Activated CD4-positive, CD25-positive, alpha-beta regulatory T cell treated with anti-CD3 and anti-CD28 coated beads, Interleukin-2, amount 50 U/mL, for 72 hours (primary cell): ENCODE data around the gene NOX3.
"Not testable (repeated sequence)": the region's sequence is repeated elsewhere in the genome, so short reads cannot be mapped to it uniquely, and the experiment has no call there.

ENCODE experiments used
- DNase-seq: peaks from one replicate; pipeline ENCODE4 v3.0.0; 2021

Gene NOX3

DNA sequence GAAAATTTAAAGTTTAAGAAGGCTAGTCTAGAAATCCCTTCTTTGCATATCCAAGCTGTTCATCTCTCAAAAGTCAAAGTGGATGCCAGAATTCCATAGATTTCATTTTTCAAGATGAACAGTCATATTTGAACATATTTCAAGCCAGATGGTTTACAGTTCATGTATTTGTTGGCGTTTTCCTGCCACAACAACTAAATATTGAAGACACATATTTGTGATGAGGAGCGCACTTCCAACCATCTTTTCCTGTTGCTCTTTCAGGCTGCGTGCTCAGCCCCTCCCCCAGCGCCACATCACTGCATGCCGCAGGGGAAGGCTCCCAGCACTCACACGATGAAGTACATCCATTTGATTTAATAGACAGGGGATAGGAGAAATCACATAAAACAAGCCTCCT is 5.9 kb upstream of the NOX3 start:
- DNase-seq, result no peak

DNA sequence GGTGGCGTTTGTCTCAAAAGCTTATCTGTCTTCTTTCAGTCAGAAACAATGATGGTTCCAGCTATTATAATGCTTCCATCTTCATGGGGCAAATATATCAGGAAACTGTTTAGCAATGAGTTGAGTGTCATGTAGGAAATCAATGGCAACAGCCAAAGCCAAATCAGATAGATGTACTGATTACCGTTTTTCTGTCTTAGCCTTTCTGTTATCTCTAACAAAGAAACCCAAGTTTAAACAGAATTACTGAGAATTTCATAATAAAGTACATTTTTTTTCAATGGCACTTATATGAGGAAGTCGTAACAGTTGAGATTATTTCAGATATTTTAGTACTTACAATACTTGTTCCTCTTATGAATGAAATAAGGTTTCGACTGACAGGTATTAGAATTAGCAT is 1.2 kb downstream of the NOX3 start:
- DNase-seq, result no peak

DNA sequence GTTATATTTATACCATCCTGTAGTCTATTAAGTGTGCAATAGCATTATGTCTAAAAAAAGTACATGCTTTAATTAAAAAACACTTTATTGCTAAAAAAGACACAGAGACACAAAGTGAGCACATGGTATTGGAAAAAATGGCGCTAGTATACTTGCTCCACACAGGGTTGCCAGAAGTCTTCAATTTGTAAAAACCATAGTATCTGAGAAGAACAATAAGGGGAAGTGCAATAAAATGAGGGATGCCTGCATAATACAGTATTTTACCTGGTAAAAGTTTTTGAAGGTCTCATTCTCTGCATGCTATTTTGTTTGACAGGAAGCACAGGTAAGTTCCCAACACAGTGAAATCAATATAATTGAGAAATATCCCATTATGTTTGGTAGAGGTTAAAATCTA is 1.6 kb downstream of the NOX3 start:
- DNase-seq, result no peak

DNA sequence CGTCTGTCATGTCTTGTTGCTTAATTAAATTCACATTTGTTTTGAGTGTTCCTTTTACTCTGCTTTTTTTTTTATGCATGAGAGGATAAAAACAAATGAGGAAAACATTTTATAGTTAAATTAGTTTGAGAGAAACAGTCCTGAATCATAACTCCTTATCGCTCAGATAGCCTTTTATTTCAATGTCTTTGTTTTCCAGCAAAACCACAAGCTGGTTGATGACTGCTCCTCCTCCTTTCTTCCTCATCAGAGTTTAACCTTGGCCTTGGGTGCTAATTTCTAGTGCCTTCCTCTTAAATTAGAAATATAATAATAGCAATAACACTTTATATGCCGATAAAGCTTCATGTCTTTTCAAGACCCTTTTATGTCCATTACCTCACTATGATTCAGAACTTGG is 3.1 kb downstream of the NOX3 start:
- no peak for DNase-seq

DNA sequence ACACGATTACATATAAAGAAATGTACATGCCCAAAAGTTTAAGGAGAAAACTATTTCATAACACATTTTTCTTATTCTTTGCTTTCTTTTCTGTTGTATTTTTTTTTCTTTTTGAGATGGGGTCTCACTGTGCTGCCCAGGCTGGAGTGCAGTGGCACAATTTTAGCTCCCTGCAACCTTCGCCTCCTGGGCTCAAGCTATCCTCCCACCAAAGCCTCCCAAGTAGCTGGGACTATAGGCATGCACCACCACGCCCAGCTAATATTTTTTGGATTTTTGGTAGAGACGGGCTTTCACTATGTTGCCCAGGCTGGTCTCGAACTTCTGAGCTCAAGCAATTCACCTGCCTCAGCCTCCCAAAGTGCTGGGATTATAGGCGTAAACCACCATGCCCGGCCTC is 4.1 kb downstream of the NOX3 start:
- not testable (repeated sequence) for DNase-seq

DNA sequence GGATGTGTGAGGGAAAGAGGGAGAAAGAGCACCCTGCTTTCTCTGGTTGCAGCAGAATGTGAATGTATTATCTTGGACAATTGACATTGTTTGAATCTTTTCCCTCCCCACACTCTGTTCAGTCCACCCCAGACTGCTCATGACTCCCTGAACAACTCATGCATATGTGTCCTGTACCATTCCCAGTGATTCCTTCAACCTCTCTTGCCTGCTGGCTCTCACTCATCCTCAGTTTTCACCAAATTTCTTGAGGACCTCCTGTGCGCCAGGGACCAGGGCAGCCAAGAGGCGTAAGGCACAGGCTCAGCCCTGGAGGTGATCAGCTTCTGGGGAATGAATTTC is 5.4 kb downstream of the NOX3 start:
- no peak for DNase-seq

DNA sequence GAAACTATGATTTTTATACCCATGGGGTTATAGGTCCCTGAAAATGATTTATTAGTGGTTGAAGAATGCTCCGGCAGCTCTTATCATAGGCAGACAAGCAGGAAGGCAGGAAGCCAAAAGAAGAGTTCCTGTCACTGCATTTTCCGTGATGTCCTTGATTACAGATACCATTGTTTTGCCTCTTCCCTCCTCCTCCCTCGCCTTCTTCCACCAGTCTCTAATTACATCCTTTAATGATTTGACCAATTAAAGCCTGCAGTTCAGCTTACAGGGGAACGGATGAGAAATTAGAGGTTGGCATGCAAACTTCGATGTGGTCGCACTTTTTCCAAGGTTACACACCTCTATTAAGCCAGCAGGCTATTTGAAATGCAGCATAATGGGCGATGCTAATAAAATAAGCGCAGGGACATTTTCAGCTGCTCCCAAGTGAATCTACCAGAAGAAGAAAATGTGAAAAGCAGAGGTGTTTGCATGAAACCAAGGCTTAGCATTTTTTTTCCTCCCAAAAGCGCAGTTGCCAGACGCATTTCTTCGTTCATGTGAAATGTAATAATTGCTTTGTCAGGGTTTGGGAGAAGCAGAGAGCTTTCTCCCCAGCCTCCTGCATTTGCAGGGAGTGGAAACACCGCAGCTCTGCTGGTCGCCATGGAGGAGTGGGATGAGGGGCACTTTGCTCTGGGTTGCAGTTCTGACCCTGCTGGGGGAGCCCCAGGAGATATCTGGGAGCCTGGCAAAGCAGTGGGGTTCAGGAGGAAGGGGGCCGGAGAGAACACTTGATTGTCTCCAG is 6.0 kb downstream of the NOX3 start:
- DNase-seq, result no peak

DNA sequence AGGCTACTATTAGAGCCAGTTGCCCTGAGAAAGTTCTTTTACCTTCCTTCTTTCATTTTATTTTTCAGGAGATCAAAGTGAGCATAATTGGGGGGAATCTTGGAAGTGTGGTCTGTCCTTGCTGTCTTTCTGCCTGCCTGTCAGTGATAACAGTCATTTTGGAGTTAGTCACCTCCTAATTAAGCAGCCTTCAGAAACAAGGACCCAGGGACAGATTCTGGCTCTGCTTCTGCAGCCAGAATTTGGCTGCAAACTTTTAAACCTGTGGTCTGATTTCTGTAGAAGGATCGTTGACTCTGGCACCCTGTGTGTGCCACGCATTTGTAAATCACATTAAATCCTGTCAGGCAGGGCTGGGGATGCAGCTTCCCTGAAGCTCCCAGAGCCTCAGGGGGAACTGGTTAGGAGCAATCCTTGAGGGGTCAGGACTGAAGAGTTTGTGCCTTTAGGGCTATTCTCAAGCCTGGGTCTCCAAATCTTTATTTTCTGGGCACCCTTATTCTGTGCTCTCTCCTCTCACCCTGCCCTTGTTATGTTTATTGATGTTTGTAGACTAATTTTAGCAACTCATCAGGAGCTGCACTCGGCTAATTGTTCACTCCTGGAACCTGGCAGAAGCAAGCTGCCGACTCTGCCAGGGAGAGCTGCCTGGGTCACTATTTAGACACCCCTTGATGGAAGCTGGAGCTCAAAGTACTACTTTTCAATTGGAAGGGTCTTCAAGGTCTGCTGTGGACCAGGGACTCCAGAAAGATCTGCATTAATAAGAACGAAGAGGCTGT is 6.8 kb downstream of the NOX3 start:
- no peak for DNase-seq

DNA sequence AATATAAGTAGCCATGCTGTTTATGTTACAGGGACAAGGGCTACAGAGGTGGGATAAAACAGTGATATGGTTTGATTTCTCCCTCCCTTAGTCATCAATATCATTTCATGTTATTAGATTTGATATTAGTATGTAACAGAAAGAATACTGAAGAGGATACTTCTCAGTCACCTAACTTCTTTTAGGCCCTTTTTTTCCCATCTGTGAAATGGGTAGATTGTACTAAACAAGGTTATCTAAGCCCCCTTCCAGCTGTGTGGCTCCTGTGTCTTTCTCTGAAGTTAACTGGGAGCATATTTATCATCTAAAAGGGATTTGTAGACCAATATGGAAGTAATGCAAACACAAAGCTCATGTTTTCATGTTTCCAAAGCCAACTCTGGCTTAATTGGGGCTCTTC is 7.7 kb downstream of the NOX3 start:
- no peak for DNase-seq

DNA sequence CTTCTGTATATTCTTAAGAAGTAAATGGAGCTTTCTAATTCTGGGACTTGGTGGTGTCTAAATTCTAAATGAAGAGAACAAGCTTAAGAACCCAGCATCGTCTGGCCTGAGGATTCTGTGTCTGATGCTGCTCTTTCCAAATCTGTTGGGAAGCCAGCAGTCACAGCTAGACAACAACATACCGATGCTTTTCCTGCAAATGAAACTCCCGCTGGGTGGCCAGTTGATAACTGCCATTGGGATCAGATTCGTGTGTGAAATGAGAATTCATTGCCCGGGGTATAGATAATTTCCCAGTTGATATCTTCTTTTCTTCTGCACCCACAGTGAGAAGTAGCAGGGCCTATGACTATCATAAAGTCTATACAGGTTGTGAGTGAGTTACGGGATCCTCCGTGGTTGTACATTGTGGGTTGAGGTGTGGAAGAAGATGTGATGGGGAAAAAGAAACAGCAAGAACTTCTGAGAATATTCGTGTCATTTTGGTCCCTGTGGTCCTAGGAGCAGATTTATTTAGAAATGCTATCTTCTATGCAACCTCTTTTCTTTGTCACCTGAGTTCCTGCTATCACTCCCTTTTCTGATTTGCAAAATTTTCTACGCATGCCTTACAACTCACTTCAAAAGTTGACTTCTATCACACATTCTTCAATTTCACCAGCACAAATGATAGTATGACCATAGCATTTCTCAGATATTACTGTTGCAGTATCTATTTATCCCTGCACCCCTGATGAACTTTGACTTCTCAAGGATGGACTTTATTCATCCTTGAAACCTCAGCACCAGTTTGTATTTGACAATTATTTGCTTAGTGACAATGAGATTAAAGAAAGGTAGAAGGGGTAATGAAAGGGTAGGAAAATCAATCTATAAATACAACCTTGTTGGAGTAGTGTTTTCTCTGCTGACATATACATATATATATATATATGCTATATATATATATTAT is 10.4 kb downstream of the NOX3 start:
- DNase-seq, result no peak

DNA sequence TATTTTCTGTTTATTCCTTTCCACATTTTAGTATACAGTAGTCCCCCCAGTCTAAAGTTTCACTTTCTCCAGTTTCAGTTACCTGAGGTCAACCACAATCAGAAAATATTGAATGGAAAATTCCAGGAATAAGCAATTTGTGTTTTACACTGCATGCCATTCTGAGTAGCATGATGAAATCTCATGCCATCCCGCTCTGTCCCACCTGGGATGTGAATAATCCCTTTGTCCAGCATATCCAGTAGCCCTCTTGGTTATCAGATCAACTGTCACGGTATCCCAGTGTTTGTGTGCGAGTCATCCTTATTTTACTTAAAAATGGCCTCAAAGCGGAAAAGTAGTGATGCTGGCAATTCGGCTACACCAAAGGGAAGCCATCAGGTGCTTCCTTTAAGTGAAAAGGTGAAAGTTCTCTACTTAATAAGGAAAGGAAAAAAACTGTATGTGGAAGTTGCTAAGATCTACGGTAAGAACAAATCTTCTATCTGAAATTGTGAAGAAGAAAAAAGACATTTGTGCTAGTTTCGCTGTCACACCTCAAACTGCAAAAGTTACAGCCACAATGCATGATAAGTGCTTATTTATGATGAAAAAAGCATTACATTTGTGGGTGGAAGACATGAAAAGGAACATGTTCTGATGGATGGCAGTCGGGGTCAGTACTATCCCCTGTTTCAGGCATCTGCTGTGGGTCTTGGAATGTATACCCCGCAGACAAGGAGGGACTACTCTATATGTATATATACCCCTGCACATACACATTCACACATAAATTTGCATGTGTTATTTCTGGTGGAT is 11.3 kb downstream of the NOX3 start:
- DNase-seq, result no peak

DNA sequence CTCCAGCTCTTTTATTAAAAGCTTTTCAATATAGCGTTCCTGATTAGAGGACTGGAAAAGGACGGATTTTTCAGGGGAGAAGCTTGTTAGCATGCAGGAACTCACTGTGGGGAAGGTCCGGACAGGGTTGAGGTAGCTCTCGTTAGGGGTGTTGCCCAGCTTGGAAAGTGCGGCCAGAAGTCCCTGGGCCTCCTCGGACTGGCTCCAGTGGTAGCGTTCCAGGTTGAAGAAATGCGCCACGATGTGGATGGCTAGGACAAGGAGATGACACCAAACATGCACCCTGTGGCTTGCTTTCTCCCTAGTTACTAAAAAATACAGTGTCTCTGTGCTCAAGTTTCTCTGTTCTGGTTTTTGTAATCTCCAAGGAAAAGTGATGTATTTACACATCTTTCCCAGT is 12.5 kb downstream of the NOX3 start:
- no peak for DNase-seq

DNA sequence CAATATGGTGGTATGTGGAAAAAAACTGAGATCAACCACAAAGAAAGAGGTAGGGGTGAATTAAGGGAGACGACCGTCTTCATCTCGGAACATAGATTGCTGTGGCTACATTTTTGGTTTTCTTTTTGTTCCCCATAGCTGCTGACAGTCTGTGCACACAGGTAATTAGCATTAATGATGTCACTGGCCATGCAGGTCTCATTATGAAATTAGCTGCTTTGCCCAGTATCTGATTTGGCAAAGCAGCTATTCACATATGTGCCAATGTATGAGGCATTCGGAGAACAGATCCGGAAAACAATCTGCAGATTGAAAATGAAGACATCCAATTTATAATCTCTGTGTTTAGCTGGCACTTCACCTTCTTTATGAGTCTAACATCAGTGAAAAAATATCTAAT is 13.1 kb downstream of the NOX3 start:
- DNase-seq, result no peak

DNA sequence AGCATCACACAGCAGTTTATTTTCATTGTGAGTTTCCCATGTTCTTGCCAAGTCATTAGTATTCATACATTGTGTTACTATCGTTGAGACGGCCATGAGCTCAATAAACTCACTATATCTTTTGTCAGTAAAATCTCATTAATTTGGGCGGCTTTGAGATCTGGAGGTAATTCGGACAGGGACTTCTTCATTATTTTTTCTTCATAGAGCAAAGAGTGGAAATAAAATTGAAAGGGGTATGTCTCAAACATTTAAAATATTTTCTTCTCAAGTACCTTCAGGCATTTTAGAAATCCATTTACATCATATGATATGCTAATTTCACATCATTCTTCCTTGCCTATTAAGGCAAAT is 14.6 kb downstream of the NOX3 start:
- no peak for DNase-seq

DNA sequence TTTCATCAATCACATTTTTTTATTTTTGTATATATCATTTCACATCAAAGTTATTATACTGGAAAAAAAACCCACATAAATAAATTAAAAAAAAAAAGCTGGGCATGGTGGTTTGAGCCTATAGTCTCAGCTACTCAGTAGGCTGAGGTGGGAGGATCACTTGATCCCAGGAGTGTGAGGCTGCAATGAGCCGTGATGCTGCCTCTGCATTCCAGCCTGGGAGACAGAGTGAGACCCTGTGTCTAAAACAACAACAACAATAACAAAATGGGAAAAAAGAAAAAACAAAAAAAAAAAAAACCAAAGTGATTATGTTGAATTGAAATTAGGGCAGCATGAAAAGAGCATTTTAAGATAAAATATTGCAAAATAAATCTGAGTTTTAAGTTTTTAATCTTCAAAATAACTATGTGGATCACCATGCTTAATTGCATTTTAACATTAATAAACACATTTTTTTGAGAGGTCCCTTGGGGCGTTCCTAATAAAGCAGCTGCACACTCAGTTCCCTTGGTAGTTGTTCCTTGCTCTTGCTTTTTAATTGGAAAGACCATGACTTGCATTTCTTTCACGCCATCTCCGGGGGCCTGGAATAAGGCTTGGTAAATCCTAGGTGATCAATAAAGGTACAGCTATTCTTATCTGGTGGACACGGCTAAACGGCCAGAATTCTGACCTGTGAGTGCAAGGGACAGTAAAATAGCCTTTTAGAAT is 15.1 kb downstream of the NOX3 start:
- no peak for DNase-seq

DNA sequence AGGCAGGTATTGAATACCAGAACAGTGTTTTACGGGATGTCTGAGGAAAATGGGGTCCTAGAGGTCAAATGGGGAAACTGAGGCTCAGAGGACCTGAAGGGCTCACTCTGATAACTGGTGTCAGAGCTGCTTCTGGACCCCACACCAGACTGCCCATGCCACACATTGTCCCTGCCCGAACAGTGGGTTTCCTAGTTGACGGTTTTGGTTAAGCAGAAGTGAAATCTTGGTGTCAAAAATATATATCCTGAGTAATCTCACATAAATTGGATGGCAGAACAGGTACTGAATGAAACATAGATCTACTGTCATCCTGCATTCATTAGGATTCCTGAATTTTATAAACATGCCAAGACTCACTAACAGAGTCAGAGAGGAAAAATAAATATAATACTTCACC is 16.3 kb downstream of the NOX3 start:
- DNase-seq, result no peak

DNA sequence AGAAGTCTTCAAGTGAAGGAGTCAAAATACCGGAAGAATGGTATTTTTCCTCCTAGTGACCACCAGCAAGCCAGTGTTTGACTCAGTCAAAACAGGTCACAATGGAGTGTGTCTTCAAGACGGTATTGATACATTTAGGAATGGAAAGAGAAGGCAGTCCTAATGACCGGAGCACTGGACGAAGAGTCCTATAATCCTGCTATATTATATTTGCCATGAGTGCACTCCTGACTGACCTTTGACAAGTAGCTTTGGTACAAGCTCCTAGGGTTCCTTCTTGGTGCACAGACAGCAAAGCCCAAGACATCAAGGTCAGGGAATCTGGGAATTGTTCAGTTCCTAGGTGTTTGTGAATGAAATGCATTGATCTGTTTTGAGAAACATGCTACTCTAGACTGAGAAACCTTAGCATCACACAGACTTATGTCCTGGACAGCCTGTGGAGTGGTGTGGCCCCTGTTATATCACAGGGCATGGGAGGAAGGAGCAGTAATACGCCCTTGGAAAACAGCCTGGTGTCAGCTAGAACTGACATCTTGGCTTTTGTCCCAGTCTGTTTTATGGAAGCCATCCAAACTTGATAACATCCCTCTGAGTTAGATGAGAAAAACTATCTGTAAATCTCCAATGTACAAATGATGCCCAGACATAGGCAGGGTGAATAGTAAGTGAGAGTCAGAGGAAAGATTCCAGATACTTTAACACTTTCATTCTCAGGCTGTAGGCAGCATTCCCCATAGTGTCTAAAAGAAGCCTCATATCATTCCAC is 18.5 kb downstream of the NOX3 start:
- DNase-seq, result no peak

DNA sequence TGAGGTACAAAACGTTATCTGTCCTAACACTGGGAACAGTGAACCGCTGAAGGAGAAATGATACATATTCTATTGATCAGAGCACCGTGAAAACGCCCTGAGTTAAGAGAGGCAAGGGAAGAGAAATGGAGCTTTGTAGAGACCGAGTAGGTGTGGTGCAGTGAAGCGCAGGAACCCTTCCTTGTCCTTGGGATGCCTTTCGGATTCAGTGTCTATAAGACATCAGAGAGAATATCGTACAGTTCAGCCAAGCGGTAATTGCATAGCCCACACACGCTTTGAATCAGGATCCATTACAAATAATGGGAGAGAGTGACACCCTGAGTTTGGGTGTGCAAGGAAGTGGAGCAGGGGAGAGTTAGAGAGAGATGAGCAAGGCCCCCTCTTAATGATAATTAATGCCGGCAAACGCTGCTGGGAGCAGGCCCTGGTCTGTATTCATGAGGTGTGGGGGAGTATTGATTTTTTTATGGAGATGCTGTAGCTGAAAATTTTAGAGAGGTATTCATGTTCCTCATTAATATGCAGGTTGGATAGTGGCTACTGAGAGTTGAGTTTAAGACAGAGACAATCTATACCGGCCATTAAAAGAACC is 20.7 kb downstream of the NOX3 start:
- DNase-seq, result no peak

DNA sequence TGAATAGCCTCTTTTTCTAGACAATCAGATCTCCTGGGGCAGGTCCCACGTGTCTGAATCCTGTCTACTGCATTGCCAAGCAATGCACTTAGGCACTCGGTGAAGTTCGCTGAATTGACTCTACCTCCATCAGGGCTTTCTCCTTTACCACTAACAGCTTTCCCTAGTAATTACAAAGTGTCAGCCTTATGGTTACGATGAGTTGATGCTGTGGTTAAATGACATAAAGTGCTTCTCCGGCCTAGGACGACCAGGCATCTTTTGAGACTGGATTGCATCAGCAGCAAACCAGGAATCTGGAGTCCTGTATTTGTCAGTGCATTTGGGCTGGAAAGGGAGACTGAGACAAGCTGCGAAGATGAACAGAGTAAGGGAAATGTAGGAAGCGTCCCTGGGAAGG is 21.5 kb downstream of the NOX3 start:
- no peak for DNase-seq

DNA sequence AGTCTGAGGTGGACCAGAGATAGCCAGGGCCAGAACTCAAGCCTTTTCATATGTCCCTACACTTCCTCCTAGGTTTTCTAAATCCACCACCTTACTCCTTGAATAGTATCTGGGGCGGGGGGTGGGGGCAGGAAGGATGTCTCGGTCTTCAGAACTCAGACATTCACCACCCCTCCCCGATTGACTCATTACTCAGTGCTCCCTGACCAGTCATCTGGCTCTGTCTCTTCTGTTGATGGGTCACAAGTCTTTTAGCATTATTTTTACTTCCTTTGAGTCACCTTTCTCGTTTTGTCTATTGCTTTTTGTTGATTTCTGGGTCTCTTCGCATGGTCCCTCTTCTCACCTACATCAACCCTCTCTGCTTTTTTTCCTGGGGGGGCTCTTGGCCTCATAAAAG is 23.3 kb downstream of the NOX3 start:
- DNase-seq, result no peak

DNA sequence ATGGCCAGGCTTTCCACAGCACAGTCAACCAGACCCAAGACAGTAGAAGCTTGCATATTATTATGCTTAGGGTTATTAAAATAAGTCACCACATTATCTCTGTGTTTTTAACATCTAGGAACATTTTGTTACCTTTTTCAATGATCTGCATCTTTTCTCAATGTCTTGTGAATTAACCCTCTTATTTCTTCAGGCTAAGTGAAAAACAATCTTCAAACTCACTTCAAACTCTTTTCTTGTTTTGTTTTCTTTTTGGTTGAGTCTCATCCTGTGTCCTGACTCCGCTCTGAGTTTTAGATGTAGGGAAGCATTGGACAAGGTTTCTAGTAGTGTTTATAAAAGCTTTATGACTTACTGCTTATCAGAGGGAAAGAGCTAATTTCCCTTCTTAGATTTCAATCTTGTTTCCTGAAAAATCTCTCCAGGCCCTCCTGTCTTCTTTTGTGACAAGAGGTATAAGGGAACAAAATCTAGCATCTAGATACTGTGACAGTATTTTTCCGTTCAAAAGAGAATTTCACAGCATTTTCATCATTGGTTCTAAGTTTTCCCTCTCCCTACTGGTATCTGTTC is 26.2 kb downstream of the NOX3 start:
- DNase-seq, result no peak
